K562 (cell line): ENCODE results near the gene INTS4. TPM values are rescaled to one million over a fixed set of nuclear protein-coding genes. Genes with fewer than 3 reads are reported as not detected.
A peak's percentile ranks its signal among the peaks of the same experiment; 100 is the strongest.

ENCODE experiments used
- ATAC-seq: fragments of 200-7000 bp; cut with Tn5 transposase; 3 replicates; pipeline ENCODE4 v1.9.1; 2020; ENCODE audit warnings: moderate library complexity
- BruUV-seq: library from RNA; stranded (reverse); fragments of 400-500 nt; replicated peaks from 2 replicates; lab custom pipeline; 2021; lab: Mats Ljungman, UMichigan
- CTCF ChIA-PET: fragments of 300-600 bp; formaldehyde crosslinking; extraction: SDS; loops from one replicate; lab custom pipeline; 2021; ENCODE audit warnings: low intra/inter-chr PET ratio; lab: Yijun Ruan, JAX
- POLR2A ChIA-PET: fragments of 300-600, 350-650 bp; sonication (Branson Sonifier 250); formaldehyde crosslinking; extraction: SDS; loops from one replicate; lab custom pipeline; 2021; ENCODE audit warnings: antibody characterized with exemption, inconsistent platforms; lab: Yijun Ruan, JAX
- DNase-seq, 4 experiments: peaks; one replicate each; pipeline versions ENCODE4 v3.0.0 to v3.0.0-alpha.2; 2011 to 2018; ENCODE audit warnings: low spot score in 3 of 4, mixed read lengths in 3 of 4; ENCODE audit errors: extremely low read depth in 1 of 4
- FAIRE-seq: peaks from 2 replicates; lab custom pipeline; 2011; peaks lifted over from hg19 to GRCh38; lab: Jason Lieb, UNC
- H2AFZ ChIP-seq: 2 replicates; pipeline ENCODE4 v1.6.0; 2011; ENCODE audit warnings: low read depth, low read length, control low read depth, inconsistent platforms
- H3K27ac ChIP-seq: fragments of 200-600 bp; 3 replicates; pipeline ENCODE4 v1.8.0; 2011; ENCODE audit warnings: low read depth, mild to moderate bottlenecking, control low read depth, inconsistent platforms, low read length, moderate library complexity, mixed read lengths; ENCODE audit errors: extremely low read depth
- H3K27me3 ChIP-seq, 2 experiments: fragments of 300-600 bp in 1 of 2; 2 replicates in 1 of 2; 3 replicates in 1 of 2; pipeline versions ENCODE4 v1.6.0 to v1.8.0; 2011; ENCODE audit warnings: inconsistent platforms in 2 of 2, low read length in 2 of 2, mild to moderate bottlenecking in 1 of 2, mixed read lengths in 1 of 2, moderate library complexity in 1 of 2; ENCODE audit not compliant: control insufficient read depth in 2 of 2, insufficient read depth in 2 of 2
- H3K36me3 ChIP-seq: fragments of 300-600 bp; 3 replicates; pipeline ENCODE4 v1.8.0; 2011; ENCODE audit warnings: mild to moderate bottlenecking, low read length, inconsistent platforms; ENCODE audit not compliant: control insufficient read depth, insufficient read depth
- H3K4me1 ChIP-seq, 2 experiments: fragments of 200-600 bp in 1 of 2; replicated peaks in 1 of 2; 2 replicates in 1 of 2; 3 replicates in 1 of 2; pipeline versions ENCODE4 v1.5.1 to v1.8.0; 2011; ENCODE audit warnings: inconsistent platforms in 2 of 2, low read length in 2 of 2, mild to moderate bottlenecking in 1 of 2, mixed read lengths in 1 of 2, moderate library complexity in 1 of 2; ENCODE audit not compliant: control insufficient read depth in 2 of 2, insufficient read depth in 2 of 2
- H3K4me2 ChIP-seq: 2 replicates; pipeline ENCODE4 v1.6.1; 2011; ENCODE audit warnings: low read length, control low read depth, inconsistent platforms, mixed read lengths; ENCODE audit not compliant: insufficient read depth
- H3K4me3 ChIP-seq: fragments of 200-600 bp; sonication (generic), shearing (Covaris generic); 2 replicates; pipeline ENCODE4 v1.5.1; 2016; ENCODE audit warnings: control low read depth, inconsistent platforms
- H3K79me2 ChIP-seq: fragments of 200-600 bp; 3 replicates; pipeline ENCODE4 v1.8.0; 2011; ENCODE audit warnings: low read length, inconsistent platforms; ENCODE audit not compliant: control insufficient read depth, insufficient read depth
- H3K9ac ChIP-seq, 2 experiments: 2 replicates each; pipeline versions ENCODE4 v1.6.0 to v1.6.1; 2011; ENCODE audit warnings: low read depth in 2 of 2, low read length in 2 of 2, control low read depth in 1 of 2, inconsistent platforms in 1 of 2, mild to moderate bottlenecking in 1 of 2, mixed read lengths in 1 of 2; ENCODE audit not compliant: insufficient read depth in 1 of 2
- H3K9me1 ChIP-seq: one replicate; pipeline ENCODE4 v1.6.0; 2011; ENCODE audit warnings: inconsistent platforms, mild to moderate bottlenecking, low read length, moderate library complexity; ENCODE audit not compliant: control insufficient read depth, insufficient read depth
- H3K9me3 ChIP-seq: replicated peaks from 2 replicates; pipeline ENCODE4 v1.5.1; 2011; ENCODE audit warnings: low read depth, low read length, inconsistent platforms; ENCODE audit not compliant: control insufficient read depth, insufficient read depth
- H4K20me1 ChIP-seq: replicated peaks from 2 replicates; pipeline ENCODE4 v1.6.1; 2011; ENCODE audit warnings: low read length, inconsistent platforms, mixed read lengths; ENCODE audit not compliant: control insufficient read depth, insufficient read depth
- ATF3 ChIP-seq, 2 experiments: fragments of 450-650 bp in 1 of 2; sonication (generic) in 1 of 2; formaldehyde crosslinking in 1 of 2; IDR thresholded peaks in 1 of 2; conservative IDR thresholded peaks in 1 of 2; 2 replicates each; pipeline versions ENCODE4 v1.6.1 to v1.8.1; 2016 to 2023; ENCODE audit warnings: mild to moderate bottlenecking in 2 of 2, moderate library complexity in 2 of 2, inconsistent platforms in 1 of 2, missing genetic modification reagents in 1 of 2
- BCL6 ChIP-seq: fragments of 250-450 bp; sonication (Bioruptor Pico); IDR thresholded peaks from 2 replicates; pipeline ENCODE4 v1.4.0; 2020
- CAMTA2 ChIP-seq: fragments of 250-450 bp; sonication (Bioruptor Pico); conservative IDR thresholded peaks from 2 replicates; pipeline ENCODE4 v1.5.1; 2022
- CEBPG ChIP-seq, 3 experiments: fragments of 200-800 bp in 1 of 3; sonication (Bioruptor generic) in 1 of 3; sonication (generic) in 1 of 3; formaldehyde crosslinking in 1 of 3; IDR thresholded peaks in 2 of 3; conservative IDR thresholded peaks in 1 of 3; 2 replicates each; pipeline versions ENCODE4 v1.6.1 to v1.8.0; 2016 to 2022; ENCODE audit warnings: missing compliant biosample characterization in 2 of 3, missing genetic modification characterization in 2 of 3, mild to moderate bottlenecking in 1 of 3, missing genetic modification reagents in 1 of 3
- DMBX1 ChIP-seq: fragments of 250-450 bp; sonication (Bioruptor Pico); IDR thresholded peaks from 2 replicates; pipeline ENCODE4 v1.8.0; 2022; ENCODE audit warnings: inconsistent platforms, mild to moderate bottlenecking, moderate library complexity, borderline replicate concordance
- HNRNPH1 ChIP-seq: fragments of 200-400 bp; formaldehyde crosslinking; optimal IDR thresholded peaks from 2 replicates; pipeline ENCODE3; 2017; ENCODE audit warnings: low read depth, mild to moderate bottlenecking, low read length, moderate library complexity
- HNRNPL ChIP-seq: fragments of 200-400 bp; formaldehyde crosslinking; IDR thresholded peaks from 2 replicates; pipeline ENCODE4 v1.6.1; 2017; ENCODE audit warnings: low read depth, mild to moderate bottlenecking, low read length
- PTBP1 ChIP-seq: fragments of 200-400 bp; formaldehyde crosslinking; IDR thresholded peaks from 2 replicates; pipeline ENCODE4 v1.6.1; 2017; ENCODE audit warnings: low read depth, low read length
- RBM15 ChIP-seq: fragments of 200-400 bp; formaldehyde crosslinking; IDR thresholded peaks from 2 replicates; pipeline ENCODE4 v1.6.1; 2018; ENCODE audit warnings: mild to moderate bottlenecking, low read length, moderate library complexity; ENCODE audit not compliant: insufficient read depth
- SMAD3 ChIP-seq: fragments of 450-650 bp; formaldehyde crosslinking; conservative IDR thresholded peaks from 2 replicates; pipeline ENCODE4 v1.4.0; 2020; ENCODE audit warnings: mild to moderate bottlenecking
- ZBED1 ChIP-seq: IDR thresholded peaks from 2 replicates; pipeline ENCODE4 v1.6.1; 2014
- ZBTB11 ChIP-seq, 3 experiments: fragments of 200-800 bp in 1 of 3; fragments of 250-450 bp in 1 of 3; fragments of 450-650 bp in 1 of 3; sonication (Bioruptor Pico) in 1 of 3; sonication (Bioruptor generic) in 1 of 3; formaldehyde crosslinking in 1 of 3; IDR thresholded peaks; 2 replicates each; pipeline versions ENCODE4 v1.6.1 to v1.8.0; 2016 to 2022; ENCODE audit warnings: mild to moderate bottlenecking in 2 of 3, missing genetic modification characterization in 2 of 3, missing compliant biosample characterization in 1 of 3, moderate library complexity in 1 of 3
- ZNF140 ChIP-seq: fragments of 250-450 bp; sonication (Bioruptor Pico); IDR thresholded peaks from 2 replicates; pipeline ENCODE4 v1.8.0; 2021; ENCODE audit warnings: moderate library complexity, mild to moderate bottlenecking, inconsistent platforms
- in situ Hi-C: fragments of 300-500 bp; cut with MboI; formaldehyde crosslinking; loops from 4 replicates; pipeline ENCODE4 v1.15.0; 2018; ENCODE audit warnings: inconsistent platforms, mixed read lengths
- intact Hi-C: fragments of 100-400 bp; cut with micrococcal nuclease; formaldehyde crosslinking; loops from 2 replicates; pipeline ENCODE4 v1.14.2; 2022
- polyA plus RNA-seq, 8 experiments: library from polyadenylated mRNA; depleted of rRNA in 4 of 8; stranded (reverse) in 5 of 8; unstranded in 3 of 8; fragments of >200 nt; fragmentation: Nextera tagmentation in 2 of 8; fragmentation: Illumina TruSeq in 1 of 8; extraction: Ambion mirVana in 2 of 8; extraction: Trizol in 1 of 8; gene quantifications; 2 replicates each; pipeline versions ENCODE4 v1.2.1 to v1.2.3, GENCODE V29; 2011 to 2014; ENCODE audit warnings: inconsistent platforms in 1 of 8, missing spikeins in 1 of 8
- total RNA-seq, 7 experiments: library from RNA; depleted of rRNA in 6 of 7; stranded (reverse); fragments of >200 nt in 6 of 7; fragmentation: Illumina TruSeq in 2 of 7; extraction: Trizol in 2 of 7; gene quantifications; 2 replicates each; pipeline versions ENCODE4 v1.2.1 to v1.2.3, GENCODE V29; 2011 to 2021; ENCODE audit warnings: low replicate concordance in 1 of 7

The INTS4 gene
- total and polyA plus RNA-seq, 9 of the 15 experiments (the other 6 are each of a cell fraction or from before 2014, with no cell fraction given), result 28.4 to 53.4 (median 44.5) TPM

- TF ChIP-seq ZBTB11 (CRISPR knock-in tag; IDR thresholded peaks at IDR 0.05) (no peak), DMBX1 (CRISPR knock-in tag) (no peak)
- TF ChIP-seq, all 486 proteins: peak for 0
These were observed 26.1 kb downstream of the INTS4 start (continued) for GRCh38 chr11:77968337-77968736.

GRCh38 chr11:77967753-77968152 is 26.7 kb downstream of the INTS4 start:
- no peaks in the 10 kb centered on the region for H3K79me2 ChIP-seq
- intact Hi-C loops, result no loop called here
- no peak overlapping the region for H3K27ac ChIP-seq
- BruUV-seq, result no TSS peak
- H3K36me3 ChIP-seq, result peaks cover 20% of the 10 kb centered on the region
- FAIRE-seq (no peak), DNase-seq (no peak), ATAC-seq (no peak)
- in situ Hi-C loops, result no loop called here
- no peak overlapping the region for H3K9ac ChIP-seq
- no peaks in the 10 kb centered on the region for H3K9me1 ChIP-seq
- H3K9me3 ChIP-seq, result no peaks in the 10 kb centered on the region
- H3K4me1 ChIP-seq, result no peaks in the 10 kb centered on the region
- H3K4me2 ChIP-seq, result no peak overlapping the region
- CTCF ChIA-PET, result no interaction called here
- no peak overlapping the region for H3K4me3 ChIP-seq
- TF ChIP-seq HNRNPH1 (no peak), CAMTA2 (no peak), SMAD3 (CRISPR knock-in tag) (no peak), ATF3 (IDR thresholded peaks at IDR 0.05) (0 out of 2 replicates have a peak, but pooled peaks have one; percentile 17), ATF3 (CRISPR knock-in tag; conservative IDR thresholded peaks at IDR 0.05) (no peak), ZNF140 (CRISPR knock-in tag) (no peak), BCL6 (CRISPR knock-in tag) (no peak), ZBED1 (no peak), CEBPG (CRISPR knock-in tag; IDR thresholded peaks at IDR 0.05) (no peak), CEBPG (tag; conservative IDR thresholded peaks at IDR 0.05 in 1 of 2, IDR thresholded peaks at IDR 0.05 in 1 of 2) (peak in 1 of 2 experiments; percentile 41; a peak in 1 of 4 replicates), HNRNPL (no peak), PTBP1 (no peak), RBM15 (no peak)
- TF ChIP-seq, all 486 proteins: peak for 2
- POLR2A ChIA-PET, result no interaction called here
- Histone ChIP-seq H2AFZ (no peak overlapping the region), H3K27me3 (no peaks in the 10 kb centered on the region), H4K20me1 (no peaks in the 10 kb centered on the region)
